HepG2 (cell line): ENCODE measurements around the gene C1QTNF5. TPM values are rescaled to one million over a fixed set of nuclear protein-coding genes. Genes with fewer than 3 reads are reported as not detected.

Experiments
- DNMT3B ChIP-seq: conservative IDR thresholded peaks from 2 replicates; pipeline ENCODE4 v1.6.1; 2016; ENCODE audit warnings: missing biosample characterization, control low read depth
- JUND ChIP-seq: sonication (generic); formaldehyde crosslinking; IDR thresholded peaks from 2 replicates; pipeline ENCODE4 v1.8.0; 2022; ENCODE audit warnings: mild to moderate bottlenecking, missing genetic modification reagents
- KAT7 ChIP-seq: IDR thresholded peaks from 2 replicates; pipeline ENCODE4 v1.6.1; 2018; ENCODE audit warnings: borderline replicate concordance, missing compliant biosample characterization
- NCOR1 ChIP-seq: fragments of 200-600 bp; sonication (generic); IDR thresholded peaks from 2 replicates; pipeline ENCODE4 v1.7.0; 2017; ENCODE audit warnings: antibody characterized with exemption, low read length, borderline replicate concordance
- RELA ChIP-seq: sonication (generic); formaldehyde crosslinking; IDR thresholded peaks from 2 replicates; pipeline ENCODE4 v1.4.0; 2020; ENCODE audit warnings: missing genetic modification reagents
- SYNCRIP ChIP-seq: fragments of 200-400 bp; formaldehyde crosslinking; IDR thresholded peaks from 2 replicates; pipeline ENCODE4 v1.6.1; 2018; ENCODE audit warnings: mild to moderate bottlenecking, low read depth, low read length; ENCODE audit not compliant: insufficient read depth
- U2AF2 ChIP-seq: fragments of 200-400 bp; formaldehyde crosslinking; IDR thresholded peaks from 2 replicates; pipeline ENCODE4 v1.6.1; 2017; ENCODE audit warnings: low read depth, mild to moderate bottlenecking, low read length
- ZNF33B ChIP-seq: sonication (generic); formaldehyde crosslinking; IDR thresholded peaks from 2 replicates; pipeline ENCODE4 v1.5.1; 2020; ENCODE audit warnings: mild to moderate bottlenecking, missing genetic modification reagents
- ZNF720 ChIP-seq: sonication (generic); formaldehyde crosslinking; IDR thresholded peaks from 2 replicates; pipeline ENCODE4 v1.4.0; 2020; ENCODE audit warnings: missing genetic modification reagents
- polyA plus RNA-seq, 8 experiments: library from polyadenylated mRNA; depleted of rRNA in 3 of 8; stranded (reverse) in 7 of 8; unstranded in 1 of 8; fragments of >200 nt; fragmentation: Illumina TruSeq in 4 of 8; extraction: Trizol in 4 of 8; gene quantifications; 2 replicates each; pipeline versions ENCODE4 v1.2.1 to v1.2.3, GENCODE V29; 2011 to 2016; ENCODE audit warnings: low read depth in 4 of 8, missing spikeins in 1 of 8, mixed read lengths in 1 of 8; ENCODE audit not compliant: insufficient read depth in 1 of 8
- total RNA-seq, 5 experiments: library from RNA; depleted of rRNA; stranded (reverse); fragments of >200 nt; fragmentation: Illumina TruSeq; extraction: Trizol; gene quantifications; 2 replicates each; pipeline ENCODE4 v1.2.3, GENCODE V29; 2016; ENCODE audit warnings: low read depth in 1 of 5
- TF ChIP-seq, protein P1 (sequence below): sonication (generic); formaldehyde crosslinking; IDR thresholded peaks from 2 replicates; pipeline ENCODE4 v1.8.1; 2022; ENCODE audit warnings: mild to moderate bottlenecking, missing genetic modification reagents
- TF ChIP-seq, protein P2 (sequence below), 2 experiments: sonication (generic) in 1 of 2; formaldehyde crosslinking in 1 of 2; IDR thresholded peaks; 2 replicates each; pipeline versions ENCODE4 v1.6.1 to v1.9.0; 2014 to 2022; ENCODE audit warnings: antibody characterized with exemption in 1 of 2, borderline replicate concordance in 1 of 2, inconsistent platforms in 1 of 2, low read depth in 1 of 2, missing genetic modification reagents in 1 of 2
- TF ChIP-seq, protein P3 (sequence below): sonication (generic); formaldehyde crosslinking; IDR thresholded peaks from 2 replicates; pipeline ENCODE4 v1.5.0; 2020; ENCODE audit warnings: missing genetic modification reagents
- TF ChIP-seq, protein P4 (sequence below): sonication (generic); formaldehyde crosslinking; IDR thresholded peaks from 2 replicates; pipeline ENCODE4 v1.9.0; 2021; ENCODE audit warnings: mild to moderate bottlenecking, missing genetic modification reagents

Gene C1QTNF5
- total and polyA plus RNA-seq, 2 of the 13 experiments (the other 11 are each of a cell fraction or from before 2014, with no cell fraction given) = 0.86 to 1.2 TPM

DNA sequence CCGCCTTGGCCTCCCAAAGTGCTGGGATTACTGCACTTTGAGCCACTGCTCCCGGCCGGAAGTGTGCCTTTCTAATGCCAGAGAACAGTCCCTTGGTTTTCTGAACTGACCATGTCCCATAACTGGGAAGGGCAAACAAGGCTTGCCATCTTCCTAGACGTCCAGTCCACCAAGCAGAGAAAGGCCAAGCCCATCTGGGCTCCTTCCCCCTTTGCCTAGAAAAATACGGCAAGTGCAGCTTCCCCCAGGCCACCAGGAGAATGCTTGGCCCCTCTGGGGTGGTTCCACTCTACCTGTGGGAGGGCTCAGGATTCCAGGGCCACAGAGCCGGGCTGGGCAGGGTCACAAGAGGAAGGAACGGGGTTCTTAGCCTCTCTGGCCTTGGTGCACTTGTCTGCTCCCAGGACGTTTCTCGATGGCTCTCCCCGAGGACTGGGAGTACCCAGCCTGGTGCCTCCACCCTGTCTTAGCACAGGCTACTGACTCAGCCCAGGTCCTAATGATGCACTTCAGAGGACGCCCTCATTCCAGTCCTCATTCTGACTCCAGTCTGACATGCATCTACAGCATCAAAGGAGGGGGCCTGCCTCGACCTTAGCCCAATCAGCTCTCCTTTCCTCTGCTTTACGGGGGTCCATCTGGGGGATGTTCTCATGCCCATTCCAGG, 39.6 kb upstream of the C1QTNF5 start (continued):
- no peak for TF ChIP-seq DNMT3B (CRISPR knock-in tag)
- TF ChIP-seq, protein P1, sequence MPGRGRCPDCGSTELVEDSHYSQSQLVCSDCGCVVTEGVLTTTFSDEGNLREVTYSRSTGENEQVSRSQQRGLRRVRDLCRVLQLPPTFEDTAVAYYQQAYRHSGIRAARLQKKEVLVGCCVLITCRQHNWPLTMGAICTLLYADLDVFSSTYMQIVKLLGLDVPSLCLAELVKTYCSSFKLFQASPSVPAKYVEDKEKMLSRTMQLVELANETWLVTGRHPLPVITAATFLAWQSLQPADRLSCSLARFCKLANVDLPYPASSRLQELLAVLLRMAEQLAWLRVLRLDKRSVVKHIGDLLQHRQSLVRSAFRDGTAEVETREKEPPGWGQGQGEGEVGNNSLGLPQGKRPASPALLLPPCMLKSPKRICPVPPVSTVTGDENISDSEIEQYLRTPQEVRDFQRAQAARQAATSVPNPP (CRISPR knock-in tag) = no peak
- TF ChIP-seq ZNF720 (CRISPR knock-in tag) = no peak
- TF ChIP-seq, protein P2, sequence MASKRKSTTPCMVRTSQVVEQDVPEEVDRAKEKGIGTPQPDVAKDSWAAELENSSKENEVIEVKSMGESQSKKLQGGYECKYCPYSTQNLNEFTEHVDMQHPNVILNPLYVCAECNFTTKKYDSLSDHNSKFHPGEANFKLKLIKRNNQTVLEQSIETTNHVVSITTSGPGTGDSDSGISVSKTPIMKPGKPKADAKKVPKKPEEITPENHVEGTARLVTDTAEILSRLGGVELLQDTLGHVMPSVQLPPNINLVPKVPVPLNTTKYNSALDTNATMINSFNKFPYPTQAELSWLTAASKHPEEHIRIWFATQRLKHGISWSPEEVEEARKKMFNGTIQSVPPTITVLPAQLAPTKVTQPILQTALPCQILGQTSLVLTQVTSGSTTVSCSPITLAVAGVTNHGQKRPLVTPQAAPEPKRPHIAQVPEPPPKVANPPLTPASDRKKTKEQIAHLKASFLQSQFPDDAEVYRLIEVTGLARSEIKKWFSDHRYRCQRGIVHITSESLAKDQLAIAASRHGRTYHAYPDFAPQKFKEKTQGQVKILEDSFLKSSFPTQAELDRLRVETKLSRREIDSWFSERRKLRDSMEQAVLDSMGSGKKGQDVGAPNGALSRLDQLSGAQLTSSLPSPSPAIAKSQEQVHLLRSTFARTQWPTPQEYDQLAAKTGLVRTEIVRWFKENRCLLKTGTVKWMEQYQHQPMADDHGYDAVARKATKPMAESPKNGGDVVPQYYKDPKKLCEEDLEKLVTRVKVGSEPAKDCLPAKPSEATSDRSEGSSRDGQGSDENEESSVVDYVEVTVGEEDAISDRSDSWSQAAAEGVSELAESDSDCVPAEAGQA (IDR thresholded peaks at IDR 0.05; ENCODE audit: low read depth) = no peak
- TF ChIP-seq, protein P2 (CRISPR knock-in tag; IDR thresholded peaks at IDR 0.05; ENCODE audit: borderline replicate concordance) = no peak
- TF ChIP-seq JUND (CRISPR knock-in tag) = no peak
- TF ChIP-seq NCOR1 = no peak
- no peak for TF ChIP-seq RELA
- TF ChIP-seq, protein P3, sequence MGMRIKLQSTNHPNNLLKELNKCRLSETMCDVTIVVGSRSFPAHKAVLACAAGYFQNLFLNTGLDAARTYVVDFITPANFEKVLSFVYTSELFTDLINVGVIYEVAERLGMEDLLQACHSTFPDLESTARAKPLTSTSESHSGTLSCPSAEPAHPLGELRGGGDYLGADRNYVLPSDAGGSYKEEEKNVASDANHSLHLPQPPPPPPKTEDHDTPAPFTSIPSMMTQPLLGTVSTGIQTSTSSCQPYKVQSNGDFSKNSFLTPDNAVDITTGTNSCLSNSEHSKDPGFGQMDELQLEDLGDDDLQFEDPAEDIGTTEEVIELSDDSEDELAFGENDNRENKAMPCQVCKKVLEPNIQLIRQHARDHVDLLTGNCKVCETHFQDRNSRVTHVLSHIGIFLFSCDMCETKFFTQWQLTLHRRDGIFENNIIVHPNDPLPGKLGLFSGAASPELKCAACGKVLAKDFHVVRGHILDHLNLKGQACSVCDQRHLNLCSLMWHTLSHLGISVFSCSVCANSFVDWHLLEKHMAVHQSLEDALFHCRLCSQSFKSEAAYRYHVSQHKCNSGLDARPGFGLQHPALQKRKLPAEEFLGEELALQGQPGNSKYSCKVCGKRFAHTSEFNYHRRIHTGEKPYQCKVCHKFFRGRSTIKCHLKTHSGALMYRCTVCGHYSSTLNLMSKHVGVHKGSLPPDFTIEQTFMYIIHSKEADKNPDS (CRISPR knock-in tag) = no peak
- TF ChIP-seq ZNF33B (CRISPR knock-in tag) = 0 out of 2 replicates have a peak, but pooled peaks have one; percentile 15
- TF ChIP-seq SYNCRIP = no peak
- no peak for TF ChIP-seq U2AF2
- TF ChIP-seq, protein P4, sequence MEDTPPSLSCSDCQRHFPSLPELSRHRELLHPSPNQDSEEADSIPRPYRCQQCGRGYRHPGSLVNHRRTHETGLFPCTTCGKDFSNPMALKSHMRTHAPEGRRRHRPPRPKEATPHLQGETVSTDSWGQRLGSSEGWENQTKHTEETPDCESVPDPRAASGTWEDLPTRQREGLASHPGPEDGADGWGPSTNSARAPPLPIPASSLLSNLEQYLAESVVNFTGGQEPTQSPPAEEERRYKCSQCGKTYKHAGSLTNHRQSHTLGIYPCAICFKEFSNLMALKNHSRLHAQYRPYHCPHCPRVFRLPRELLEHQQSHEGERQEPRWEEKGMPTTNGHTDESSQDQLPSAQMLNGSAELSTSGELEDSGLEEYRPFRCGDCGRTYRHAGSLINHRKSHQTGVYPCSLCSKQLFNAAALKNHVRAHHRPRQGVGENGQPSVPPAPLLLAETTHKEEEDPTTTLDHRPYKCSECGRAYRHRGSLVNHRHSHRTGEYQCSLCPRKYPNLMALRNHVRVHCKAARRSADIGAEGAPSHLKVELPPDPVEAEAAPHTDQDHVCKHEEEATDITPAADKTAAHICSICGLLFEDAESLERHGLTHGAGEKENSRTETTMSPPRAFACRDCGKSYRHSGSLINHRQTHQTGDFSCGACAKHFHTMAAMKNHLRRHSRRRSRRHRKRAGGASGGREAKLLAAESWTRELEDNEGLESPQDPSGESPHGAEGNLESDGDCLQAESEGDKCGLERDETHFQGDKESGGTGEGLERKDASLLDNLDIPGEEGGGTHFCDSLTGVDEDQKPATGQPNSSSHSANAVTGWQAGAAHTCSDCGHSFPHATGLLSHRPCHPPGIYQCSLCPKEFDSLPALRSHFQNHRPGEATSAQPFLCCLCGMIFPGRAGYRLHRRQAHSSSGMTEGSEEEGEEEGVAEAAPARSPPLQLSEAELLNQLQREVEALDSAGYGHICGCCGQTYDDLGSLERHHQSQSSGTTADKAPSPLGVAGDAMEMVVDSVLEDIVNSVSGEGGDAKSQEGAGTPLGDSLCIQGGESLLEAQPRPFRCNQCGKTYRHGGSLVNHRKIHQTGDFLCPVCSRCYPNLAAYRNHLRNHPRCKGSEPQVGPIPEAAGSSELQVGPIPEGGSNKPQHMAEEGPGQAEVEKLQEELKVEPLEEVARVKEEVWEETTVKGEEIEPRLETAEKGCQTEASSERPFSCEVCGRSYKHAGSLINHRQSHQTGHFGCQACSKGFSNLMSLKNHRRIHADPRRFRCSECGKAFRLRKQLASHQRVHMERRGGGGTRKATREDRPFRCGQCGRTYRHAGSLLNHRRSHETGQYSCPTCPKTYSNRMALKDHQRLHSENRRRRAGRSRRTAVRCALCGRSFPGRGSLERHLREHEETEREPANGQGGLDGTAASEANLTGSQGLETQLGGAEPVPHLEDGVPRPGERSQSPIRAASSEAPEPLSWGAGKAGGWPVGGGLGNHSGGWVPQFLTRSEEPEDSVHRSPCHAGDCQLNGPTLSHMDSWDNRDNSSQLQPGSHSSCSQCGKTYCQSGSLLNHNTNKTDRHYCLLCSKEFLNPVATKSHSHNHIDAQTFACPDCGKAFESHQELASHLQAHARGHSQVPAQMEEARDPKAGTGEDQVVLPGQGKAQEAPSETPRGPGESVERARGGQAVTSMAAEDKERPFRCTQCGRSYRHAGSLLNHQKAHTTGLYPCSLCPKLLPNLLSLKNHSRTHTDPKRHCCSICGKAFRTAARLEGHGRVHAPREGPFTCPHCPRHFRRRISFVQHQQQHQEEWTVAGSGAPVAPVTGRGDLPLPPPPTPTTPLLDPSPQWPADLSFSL (CRISPR knock-in tag) = no peak
- no peak for TF ChIP-seq KAT7 (CRISPR knock-in tag)
